ENCODE measurements around the gene PIP5KL1.

PIP5KL1 gene

GRCh38 chr9:127971357-127972235 lies 41.0 kb upstream of the PIP5KL1 start:
- H3K27me3 ChIP-seq (ENCODE audit: control insufficient read depth, low read length), result no peaks in the 10 kb centered on the region
- peak overlapping the region; percentile 92 for H3K4me2 ChIP-seq (ENCODE audit: low read length)
- H3K4me1 ChIP-seq (ENCODE audit: control insufficient read depth, low read length), result peaks cover 100% of the 10 kb centered on the region
- peaks cover 86% of the 10 kb centered on the region for H3K36me3 ChIP-seq (ENCODE audit: control insufficient read depth, low read length)
- peak overlapping the region; percentile 83 for H3K27ac ChIP-seq (ENCODE audit: low read depth, low read length)
- H4K20me1 ChIP-seq (ENCODE audit: control insufficient read depth, insufficient read depth, low read depth, low read length), result peaks cover 77% of the 10 kb centered on the region
- peaks cover 10% of the 10 kb centered on the region for H3F3A ChIP-seq (ENCODE audit: control insufficient read depth, insufficient read depth)
- H3K79me2 ChIP-seq (ENCODE audit: control insufficient read depth, low read length), result peaks cover 100% of the 10 kb centered on the region
- H3K4me3 ChIP-seq (ENCODE audit: low read length), result peak overlapping the region; percentile 95
- TF ChIP-seq EZH2phosphoT487 (IDR thresholded peaks at IDR 0.05; ENCODE audit: borderline replicate concordance, low read length), result no peak
- no peak for TF ChIP-seq CTCF (IDR thresholded peaks at IDR 0.05; ENCODE audit: low read depth, low read length, poor library complexity, severe bottlenecking)
- no peaks in the 10 kb centered on the region for H3K9me3 ChIP-seq (ENCODE audit: control insufficient read depth, insufficient read depth, low read length)
- no peaks in the 10 kb centered on the region for H3K9me2 ChIP-seq (replicated peaks; ENCODE audit: control insufficient read depth, low read length)

GRCh38 chr9:127970401-127971313 lies 40.1 kb upstream of the PIP5KL1 start:
- Histone ChIP-seq H3K4me1 (ENCODE audit: control insufficient read depth, low read length) (peaks cover 100% of the 10 kb centered on the region), H3K4me3 (ENCODE audit: low read length) (peak overlapping the region; percentile 95), H3K36me3 (ENCODE audit: control insufficient read depth, low read length) (peaks cover 80% of the 10 kb centered on the region), H3K79me2 (ENCODE audit: control insufficient read depth, low read length) (peaks cover 100% of the 10 kb centered on the region), H3K27ac (ENCODE audit: low read depth, low read length) (peak overlapping the region; percentile 83), H3K9me3 (ENCODE audit: control insufficient read depth, insufficient read depth, low read length) (no peaks in the 10 kb centered on the region), H3K4me2 (ENCODE audit: low read length) (peak overlapping the region; percentile 92), H3K9me2 (replicated peaks; ENCODE audit: control insufficient read depth, low read length) (no peaks in the 10 kb centered on the region), H3K27me3 (ENCODE audit: control insufficient read depth, low read length) (no peaks in the 10 kb centered on the region), H3F3A (ENCODE audit: control insufficient read depth, insufficient read depth) (peaks cover 10% of the 10 kb centered on the region), H4K20me1 (ENCODE audit: control insufficient read depth, insufficient read depth, low read depth, low read length) (peaks cover 72% of the 10 kb centered on the region)
- TF ChIP-seq CTCF (IDR thresholded peaks at IDR 0.05; ENCODE audit: low read depth, low read length, poor library complexity, severe bottlenecking) (peak; percentile 20), EZH2phosphoT487 (IDR thresholded peaks at IDR 0.05; ENCODE audit: borderline replicate concordance, low read length) (no peak)

- no peaks in the 10 kb centered on the region for H3K9me2 ChIP-seq (replicated peaks; ENCODE audit: control insufficient read depth, low read length)
- H3K27ac ChIP-seq (ENCODE audit: low read depth, low read length), result peak overlapping the region; percentile 15; the same call in 1 of the 2 replicates
- peaks cover 10% of the 10 kb centered on the region for H3F3A ChIP-seq (ENCODE audit: control insufficient read depth, insufficient read depth)
- H3K79me2 ChIP-seq (ENCODE audit: control insufficient read depth, low read length), result peaks cover 100% of the 10 kb centered on the region
- no peak overlapping the region for H3K4me3 ChIP-seq (ENCODE audit: low read length)
- TF ChIP-seq EZH2phosphoT487 (IDR thresholded peaks at IDR 0.05; ENCODE audit: borderline replicate concordance, low read length), result no peak
- TF ChIP-seq CTCF (IDR thresholded peaks at IDR 0.05; ENCODE audit: low read depth, low read length, poor library complexity, severe bottlenecking), result no peak
- peak overlapping the region; percentile 92 for H3K4me2 ChIP-seq (ENCODE audit: low read length)
- no peaks in the 10 kb centered on the region for H3K9me3 ChIP-seq (ENCODE audit: control insufficient read depth, insufficient read depth, low read length)
- H3K36me3 ChIP-seq (ENCODE audit: control insufficient read depth, low read length), result peaks cover 74% of the 10 kb centered on the region
- no peaks in the 10 kb centered on the region for H3K27me3 ChIP-seq (ENCODE audit: control insufficient read depth, low read length)
- peaks cover 100% of the 10 kb centered on the region for H3K4me1 ChIP-seq (ENCODE audit: control insufficient read depth, low read length)
- peaks cover 70% of the 10 kb centered on the region for H4K20me1 ChIP-seq (ENCODE audit: control insufficient read depth, insufficient read depth, low read depth, low read length)
Measured at GRCh38 chr9:127968700-127969383, 38.3 kb upstream of the PIP5KL1 start.
